Hematopoietic multipotent progenitor cell treated with erythropoietin and hydrocortisone succinate and interleukin-3 and kit ligand, for 6 days (in vitro differentiated cells): Measurements from ENCODE around the gene FARP1.
"Not testable (repeated sequence)": the region's sequence is repeated elsewhere in the genome, so short reads cannot be mapped to it uniquely, and the experiment has no call there.

Experiments used
- DNase-seq: peaks from one replicate; pipeline ENCODE4 v3.0.0-alpha.2; 2015

FARP1 gene

DNA sequence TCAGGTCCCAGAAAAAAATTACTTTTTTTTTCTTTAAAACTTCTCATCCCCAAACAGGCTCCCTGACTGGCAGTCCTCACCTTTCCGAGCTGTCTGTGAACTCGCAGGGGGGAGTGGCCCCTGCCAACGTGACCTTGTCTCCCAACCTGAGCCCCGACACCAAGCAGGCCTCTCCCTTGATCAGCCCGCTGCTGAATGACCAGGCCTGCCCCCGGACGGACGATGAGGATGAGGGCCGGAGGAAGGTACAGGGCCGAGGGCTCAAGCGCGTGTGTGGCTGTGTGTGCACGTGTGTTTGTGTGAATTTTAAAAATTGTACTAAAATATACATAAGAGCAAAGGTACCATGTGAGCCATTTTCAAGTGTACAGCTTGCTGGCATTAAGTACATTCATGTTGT is 266.4 kb downstream of the FARP1 start:
- no peak for DNase-seq

DNA sequence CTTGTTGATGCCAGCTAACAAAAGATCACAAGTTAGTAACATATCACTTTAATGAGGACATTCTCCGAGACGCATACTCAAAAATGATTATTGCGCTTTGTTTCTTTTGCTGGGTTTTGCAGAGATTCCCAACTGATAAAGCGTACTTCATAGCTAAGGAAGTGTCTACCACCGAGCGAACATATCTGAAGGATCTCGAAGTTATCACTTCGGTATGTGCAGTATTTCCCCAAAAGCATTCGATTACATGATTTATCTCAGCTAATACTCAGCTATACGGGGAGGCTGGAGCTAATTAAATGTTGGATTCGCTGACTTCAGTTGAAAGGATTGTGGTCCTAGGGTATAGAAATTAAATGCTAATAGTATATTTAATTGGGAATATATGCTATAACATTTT is 267.7 kb downstream of the FARP1 start:
- DNase-seq = no peak

DNA sequence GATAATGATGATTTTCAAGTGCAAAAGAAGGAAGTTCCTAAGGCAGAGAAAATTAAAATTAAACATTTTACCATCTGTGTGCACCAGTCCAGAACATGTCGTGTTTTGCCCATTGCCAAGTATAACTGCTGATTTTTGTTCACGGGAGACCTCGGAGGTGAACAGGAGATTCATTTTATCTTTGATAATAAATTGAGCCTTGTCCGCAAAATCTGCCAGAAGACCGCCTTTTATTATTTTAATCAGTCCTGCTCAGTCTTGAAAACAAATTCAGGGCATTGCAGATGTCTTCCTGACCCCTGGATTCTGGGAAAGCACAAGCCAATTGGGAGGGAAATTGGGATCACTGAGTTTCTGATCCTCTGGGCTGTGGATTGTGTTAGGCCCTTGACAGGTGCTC is 268.1 kb downstream of the FARP1 start:
- DNase-seq = no peak

DNA sequence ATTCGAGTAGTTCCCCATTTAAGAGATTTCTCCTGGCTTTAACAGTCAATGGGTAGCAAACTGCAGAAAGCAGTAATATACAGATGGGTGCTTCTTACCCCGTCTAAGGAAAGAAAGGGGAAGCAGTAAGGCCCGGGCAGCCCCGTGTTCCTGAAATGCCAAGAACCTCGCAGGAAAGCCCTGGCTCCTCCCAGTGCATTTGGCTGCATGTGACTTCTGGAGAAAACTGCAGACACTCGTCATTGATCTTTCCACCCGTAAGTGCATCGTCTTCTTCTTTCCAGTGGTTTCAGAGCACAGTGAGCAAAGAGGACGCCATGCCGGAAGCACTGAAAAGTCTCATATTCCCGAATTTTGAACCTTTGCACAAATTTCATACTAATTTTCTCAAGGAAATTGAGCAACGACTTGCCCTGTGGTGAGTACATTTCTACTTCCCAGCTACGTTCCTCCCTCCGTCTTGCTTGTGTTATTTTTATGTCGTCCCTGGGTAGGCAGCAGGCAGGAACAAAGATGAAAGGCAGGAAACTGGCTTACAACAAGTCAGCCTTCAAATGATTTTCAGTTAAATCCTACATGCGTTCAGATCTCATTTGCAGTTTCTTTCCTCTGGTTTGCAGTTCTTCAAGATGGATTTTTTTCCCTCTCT is 268.8 kb downstream of the FARP1 start:
- no peak for DNase-seq

DNA sequence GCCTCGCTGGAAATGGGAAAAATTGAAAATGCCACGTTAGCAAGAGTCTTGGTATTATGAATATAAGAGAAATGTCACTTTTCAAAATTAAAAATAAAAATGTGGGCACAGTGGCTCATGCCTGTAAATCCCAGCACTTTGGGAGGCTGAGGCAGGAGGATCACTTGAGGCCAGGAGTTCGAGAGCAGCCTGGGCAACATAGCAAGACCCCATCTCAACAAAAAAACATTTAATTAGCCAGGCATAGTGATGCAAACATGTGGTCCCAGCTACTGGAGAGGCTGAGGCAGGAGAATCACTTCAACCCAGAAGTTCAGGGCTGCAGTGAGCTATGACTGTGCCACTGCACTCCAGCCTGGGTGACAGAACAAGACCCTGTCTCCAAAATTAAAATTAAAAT is 270.4 kb downstream of the FARP1 start:
- DNase-seq = not testable (repeated sequence)

DNA sequence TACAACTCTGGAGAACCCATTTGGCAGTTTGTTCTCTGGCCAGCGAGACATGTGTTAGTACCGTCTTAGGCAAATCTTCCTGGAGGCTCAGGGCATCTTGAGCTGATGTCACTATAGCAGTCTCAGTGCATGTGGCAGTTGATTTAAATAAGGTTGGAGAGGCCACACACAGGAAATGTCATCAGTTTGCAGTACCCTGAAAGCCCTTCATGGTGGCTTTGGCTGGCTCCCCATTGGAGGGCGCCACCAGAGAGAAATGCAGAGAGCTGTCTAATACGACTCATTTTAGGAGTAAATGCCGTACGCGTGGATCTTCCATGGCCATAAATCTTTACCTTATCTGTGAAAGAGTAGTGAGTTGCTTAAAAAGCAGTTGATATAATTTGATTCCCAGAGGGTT is 270.9 kb downstream of the FARP1 start:
- no peak for DNase-seq

DNA sequence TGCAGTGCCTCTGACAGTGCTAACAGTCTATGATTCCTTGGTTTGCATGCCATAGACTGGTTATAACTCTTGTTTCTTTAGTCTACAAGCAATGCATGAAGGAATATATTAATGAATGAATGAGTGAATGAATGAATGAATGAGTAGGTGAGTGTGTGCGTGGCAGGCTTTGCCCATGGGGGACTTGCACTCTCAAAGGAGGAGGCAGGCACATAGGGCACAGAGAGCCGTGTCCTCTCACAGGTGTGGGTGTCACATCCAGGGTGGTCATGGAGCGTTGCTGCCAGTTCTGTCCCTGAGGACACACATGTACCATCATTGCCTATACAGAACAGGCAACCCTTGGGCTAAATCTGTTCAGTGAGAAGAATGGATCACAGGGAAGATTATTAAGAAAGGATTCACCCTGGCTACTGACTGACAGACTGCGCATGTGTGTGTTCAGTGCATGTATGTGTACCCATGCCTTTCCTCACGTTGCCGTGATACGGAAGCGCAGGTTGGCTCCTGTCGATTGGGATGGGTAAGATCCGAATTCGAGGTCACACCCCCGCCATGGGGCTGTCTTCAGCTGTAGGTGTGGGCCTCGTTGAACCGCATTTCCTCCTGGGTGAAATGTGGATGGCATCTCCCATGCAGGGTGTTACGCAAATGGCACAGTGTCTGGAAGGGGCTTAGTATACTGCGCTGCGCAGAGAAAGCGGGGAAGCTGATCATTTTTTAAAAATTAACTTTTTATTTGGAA is 272.6 kb downstream of the FARP1 start:
- no peak for DNase-seq

DNA sequence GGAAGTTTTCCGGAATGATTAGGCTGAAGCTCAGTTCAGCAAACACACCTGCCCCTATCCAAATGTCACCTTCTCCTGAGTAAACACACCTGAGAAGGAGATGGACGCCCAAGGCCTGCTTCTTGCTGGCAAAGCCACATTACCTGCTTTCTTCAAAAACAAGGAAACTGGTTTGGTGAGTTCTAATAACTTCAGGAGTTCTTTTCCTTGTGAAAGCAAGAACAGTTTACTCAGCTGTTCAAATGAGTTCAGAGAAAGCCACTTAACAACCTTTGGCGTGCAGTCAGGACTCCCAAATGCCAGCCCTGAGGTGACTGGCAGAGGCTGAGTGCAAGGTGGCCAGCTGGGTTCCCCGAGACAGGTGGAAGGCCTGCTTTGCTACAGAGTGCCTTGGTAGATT is 273.5 kb downstream of the FARP1 start:
- DNase-seq = no peak

DNA sequence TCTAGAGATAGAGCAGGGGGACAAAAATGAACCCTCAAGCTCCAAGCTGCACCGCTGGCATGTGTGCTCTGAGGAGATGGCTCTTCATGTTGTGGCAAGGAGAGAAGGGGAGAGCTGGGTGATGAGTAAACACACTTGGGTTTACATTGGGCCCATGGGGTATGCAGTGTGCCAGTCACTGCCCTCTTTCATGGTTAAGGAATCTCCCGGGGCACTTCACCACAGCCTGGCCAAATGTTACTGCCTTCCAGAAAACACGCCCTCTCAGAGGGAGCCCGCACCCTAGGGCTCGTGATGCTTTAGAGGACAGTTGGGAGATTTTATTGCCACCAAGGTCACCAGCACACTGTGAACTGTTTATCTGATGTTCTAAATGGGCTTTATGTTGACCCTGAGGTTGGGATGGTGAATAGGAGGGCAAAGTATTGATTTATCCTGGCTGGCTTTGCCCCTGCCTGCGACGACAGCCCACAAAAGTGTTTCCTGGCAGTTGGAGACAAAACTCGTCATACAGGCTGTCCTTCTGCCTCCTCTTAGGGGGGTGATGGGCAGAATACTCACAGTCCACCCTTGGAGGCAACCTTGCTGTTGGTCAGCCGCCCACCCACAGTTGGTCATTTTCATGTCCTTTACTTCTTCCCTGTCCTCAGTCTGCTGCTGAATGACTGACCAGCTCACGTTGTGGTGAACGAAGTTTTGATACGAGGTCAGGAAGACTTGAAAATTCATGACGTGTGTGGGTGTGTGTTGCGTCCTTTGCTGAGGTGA is 277.1 kb downstream of the FARP1 start:
- DNase-seq = no peak

DNA sequence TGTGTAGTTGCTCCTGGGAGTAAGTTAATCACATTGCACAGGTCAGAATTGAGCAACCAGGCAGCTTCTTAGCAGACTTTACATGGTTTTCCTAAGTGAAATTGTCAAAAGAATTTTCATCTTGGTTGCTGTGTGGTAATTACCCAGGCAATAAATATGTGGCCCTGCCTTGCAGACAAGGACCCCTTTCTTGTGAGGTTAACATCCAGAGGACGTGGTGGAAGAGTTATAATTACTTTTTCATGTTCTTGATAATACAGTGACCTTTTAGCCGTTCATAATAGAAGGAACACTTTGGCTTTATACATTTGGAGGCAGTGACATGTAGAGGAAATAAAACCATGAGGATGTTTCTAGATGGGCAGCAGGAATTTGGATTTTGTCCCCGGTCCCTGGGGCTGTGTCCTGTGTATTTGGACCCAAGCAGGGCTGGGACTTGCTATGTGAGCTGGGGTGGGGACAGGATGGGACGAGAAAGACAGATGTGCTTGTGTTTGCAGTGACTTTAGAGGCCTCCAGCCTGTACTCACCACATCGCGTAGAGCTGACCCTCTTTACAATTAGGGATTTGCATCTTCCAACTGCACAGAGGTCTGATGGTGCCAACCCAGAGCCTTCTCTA is 277.8 kb downstream of the FARP1 start:
- DNase-seq = no peak

DNA sequence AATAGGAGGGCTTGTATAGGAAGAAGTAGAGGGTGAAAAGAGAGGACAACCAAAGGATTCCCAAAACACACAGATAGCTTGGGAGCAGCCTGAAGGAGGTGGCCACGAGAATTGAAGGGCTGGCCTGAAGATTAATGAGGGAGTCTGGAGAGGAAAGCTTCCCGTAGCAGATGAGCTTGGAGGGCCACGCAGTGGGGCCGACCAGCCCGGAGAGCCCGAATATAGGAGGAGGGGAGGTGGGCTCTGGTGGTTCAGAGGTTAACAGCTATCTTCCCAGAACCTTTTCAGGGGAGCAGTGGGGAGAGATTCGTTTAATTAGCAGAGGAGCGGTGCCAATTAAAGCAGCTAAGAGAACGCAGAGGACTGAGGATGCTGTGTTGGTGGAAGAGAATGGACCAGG is 279.2 kb downstream of the FARP1 start:
- no peak for DNase-seq

DNA sequence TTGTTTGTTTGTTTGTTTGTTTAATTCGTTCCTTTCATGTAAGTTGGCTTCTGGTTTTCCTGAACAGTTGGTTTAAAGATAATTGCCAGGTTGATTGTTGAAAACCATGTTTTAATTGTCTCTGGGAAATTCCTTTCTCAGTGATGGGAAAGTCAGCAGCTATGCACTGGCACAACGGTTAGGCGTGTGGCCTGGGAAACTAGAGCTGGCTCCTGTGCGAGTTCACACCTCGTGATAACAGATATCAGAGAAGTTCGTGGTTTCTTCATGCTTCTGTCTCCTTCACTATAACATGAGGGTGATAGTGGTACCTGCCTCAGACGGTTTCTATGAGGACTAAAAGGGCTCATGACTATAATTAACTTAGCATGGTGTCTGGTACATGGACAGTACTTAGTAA is 280.5 kb downstream of the FARP1 start:
- DNase-seq = no peak

DNA sequence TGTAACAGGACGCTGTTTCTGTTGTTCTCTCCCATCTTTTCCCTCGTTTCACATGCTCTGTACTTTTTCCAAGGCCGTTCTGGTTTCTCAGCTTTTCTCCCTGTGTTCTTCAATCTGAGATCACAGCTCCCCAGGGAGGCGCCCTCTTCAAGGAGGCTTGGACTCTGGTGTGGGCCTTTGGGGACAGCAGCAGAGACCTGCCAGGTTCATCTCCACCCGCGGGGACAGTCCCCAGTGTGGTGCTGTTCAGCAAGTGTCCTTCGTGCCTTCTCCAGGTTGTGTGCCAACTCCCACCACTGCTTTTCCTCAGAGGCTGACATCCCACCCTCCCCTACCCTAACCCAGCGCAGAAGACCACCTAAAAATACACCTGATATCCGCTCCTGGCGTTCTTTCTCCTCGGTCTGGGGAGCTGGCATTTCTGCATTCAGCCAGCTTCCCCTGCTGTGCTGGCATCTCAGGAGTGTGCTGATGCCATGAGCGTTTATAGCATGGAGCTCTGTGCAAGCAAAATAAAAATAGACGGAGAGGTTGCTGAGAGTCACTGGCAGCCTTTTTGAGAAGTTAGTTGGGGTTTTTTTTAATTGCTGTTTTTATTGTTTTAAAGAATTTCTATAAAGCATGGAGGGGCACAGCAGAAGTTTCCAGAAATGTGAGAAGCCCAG is 284.6 kb downstream of the FARP1 start:
- no peak for DNase-seq

DNA sequence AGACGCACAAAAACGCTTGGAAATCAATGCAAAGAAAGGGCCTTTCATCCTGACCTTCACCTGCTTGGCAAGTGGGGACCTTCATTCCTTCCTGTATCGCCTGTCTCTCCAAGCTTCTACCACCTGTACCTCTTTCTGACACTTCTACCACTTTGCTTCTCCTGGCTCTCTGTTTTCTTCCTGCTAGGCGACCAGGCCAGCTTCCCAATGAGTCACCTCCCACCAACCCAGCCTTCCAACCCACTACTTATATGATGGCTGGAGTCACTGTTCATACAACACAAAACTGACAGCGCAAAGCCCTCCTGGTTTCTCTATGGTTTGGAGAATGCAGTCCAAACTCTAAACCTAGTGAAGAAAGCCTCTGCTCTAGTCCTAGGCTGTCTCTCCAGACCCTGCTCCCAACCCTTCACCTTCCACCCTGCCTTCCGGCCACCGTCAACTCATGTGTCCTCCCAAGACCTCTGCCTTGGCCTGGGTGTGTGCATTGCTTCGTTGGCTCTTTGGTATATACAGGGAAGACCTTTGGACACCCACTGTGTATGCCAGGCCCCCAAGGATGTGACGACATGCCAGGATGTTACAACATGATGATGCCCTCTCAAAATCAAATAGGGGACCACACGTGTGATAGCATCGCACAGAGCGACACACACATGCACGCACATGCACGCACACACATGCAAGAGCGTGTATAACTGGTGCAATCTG is 285.5 kb downstream of the FARP1 start:
- DNase-seq = no peak

DNA sequence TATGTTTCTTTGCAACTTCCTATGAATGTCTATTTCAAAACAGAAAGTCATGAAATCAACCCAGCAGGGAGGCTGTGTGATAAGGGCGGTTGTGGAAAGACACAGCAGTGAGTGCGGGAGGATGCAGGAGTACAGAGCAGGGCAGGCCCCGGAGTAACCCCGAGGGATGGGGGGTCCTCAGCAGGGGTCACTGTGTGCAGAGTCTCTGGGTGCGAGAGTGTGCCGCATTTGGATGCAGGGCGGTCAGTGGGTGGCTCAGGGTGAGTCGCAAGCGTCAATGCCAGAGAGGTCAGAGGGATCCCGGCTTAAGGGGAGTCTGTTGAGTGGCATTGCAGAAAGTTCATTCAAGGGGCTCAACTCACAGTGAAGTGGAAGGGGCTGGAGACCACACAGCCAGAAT is 286.2 kb downstream of the FARP1 start:
- no peak for DNase-seq

DNA sequence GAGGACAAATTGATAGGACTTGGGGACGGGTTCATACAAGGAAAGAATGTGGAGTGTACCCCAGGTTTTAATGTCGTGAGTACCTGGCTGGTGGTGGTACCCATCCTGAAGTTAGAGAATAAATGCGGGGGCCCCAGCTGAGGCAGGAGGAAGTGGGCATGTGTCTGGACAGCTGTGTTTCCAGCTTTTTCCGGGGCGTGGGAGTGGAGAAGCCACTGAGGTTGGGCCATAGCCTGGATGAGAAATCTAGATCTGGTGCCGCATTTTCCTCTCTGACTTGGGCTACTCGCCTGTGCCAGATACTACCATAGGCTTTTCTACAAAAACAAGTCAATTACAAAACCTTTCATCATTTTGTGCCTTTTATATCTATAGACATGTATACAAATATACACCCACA is 286.6 kb downstream of the FARP1 start:
- no peak for DNase-seq

DNA sequence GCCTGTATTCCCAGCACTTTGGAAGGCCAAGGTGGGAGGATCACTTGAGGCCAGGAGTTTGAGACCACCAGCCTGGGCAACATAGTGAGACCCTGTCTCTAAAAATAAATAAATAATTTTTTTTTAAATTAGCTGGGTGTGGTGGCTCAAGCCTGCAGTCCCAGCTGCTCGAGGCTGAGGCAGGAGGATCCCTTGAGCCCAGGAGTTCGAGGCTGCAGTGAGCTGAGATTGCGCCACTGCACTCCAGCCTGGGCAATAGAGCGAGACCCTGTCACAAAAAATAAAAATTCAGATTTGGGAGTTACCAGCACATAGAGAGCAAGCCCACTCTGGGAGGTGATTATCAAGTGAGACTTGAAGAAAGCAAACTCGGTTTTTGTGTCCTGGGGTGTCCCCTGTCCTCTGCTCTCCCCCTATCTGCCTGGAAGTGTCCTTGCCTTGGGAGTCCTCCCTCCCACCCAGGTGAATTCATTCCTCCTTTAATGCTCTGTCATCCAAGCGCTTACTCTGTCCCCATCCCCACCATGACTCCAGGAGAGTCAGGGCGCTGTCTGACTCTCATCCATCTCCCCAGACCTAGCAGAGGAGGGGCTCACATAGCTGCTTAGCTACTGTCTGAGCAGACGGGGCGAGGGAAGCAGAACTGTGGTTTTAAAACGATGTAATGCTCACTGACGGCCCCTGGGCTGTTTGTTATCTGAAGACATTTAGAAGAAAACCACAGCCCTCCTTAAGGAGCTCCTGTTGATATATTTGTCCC is 287.3 kb downstream of the FARP1 start:
- DNase-seq = no peak

DNA sequence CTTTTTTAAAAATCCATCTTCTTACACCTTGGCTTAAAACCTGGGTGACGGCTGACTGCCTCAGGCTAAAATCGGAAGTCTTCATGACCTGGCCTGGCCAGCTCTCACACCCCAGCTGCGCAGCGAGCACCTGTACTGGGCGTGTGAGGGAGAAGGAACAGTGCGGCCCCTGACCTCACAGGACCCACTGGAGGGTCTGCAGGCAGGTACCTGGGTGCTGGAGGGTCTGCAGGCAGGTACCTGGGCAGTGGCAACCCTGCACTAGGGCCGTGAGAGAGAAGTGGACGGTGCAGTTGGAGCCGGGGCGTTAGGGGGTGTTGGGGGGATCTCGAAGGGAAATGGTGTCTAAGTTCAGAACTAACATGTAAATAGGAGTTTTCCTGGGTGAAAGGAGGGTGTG is 289.7 kb downstream of the FARP1 start:
- no peak for DNase-seq

DNA sequence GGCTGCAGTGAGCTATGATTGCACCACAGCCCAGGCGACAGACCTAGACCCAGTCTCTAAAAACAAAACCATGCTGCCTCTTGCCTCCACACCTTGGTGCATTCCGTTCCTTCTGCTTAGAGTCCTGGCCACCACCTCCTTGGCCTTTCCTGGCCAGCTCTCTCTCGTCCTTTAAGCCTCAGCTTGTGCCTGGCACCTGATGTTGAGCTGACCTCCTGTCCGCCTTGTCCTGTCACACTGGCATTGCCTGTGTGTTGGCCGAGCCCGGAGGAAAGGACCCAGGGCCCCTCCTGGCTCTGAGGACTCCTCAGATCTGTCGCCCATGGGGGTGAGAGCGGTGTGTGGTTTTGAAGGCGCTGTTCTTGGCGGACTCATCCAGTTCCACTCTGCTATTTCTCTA is 290.8 kb downstream of the FARP1 start:
- no peak for DNase-seq

DNA sequence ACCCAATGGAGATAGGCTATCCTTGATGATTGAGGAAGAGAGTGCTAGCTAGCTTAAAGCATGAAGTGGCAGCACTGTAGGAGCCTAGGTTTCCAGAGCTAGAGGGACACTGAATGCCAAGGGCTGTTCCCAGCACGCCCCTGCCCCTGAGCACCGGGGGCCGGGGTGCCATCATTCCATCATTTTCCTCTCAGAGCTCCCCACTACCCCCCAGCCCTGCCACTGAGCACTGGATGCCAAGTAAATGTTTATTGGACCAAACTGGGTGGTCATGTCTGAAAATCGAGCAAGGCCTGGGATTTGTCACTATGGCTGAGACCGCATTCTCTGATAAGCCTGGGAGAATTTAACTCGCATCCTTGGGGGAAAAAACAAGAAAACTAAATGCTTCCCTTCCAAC is 291.2 kb downstream of the FARP1 start:
- no peak for DNase-seq

DNA sequence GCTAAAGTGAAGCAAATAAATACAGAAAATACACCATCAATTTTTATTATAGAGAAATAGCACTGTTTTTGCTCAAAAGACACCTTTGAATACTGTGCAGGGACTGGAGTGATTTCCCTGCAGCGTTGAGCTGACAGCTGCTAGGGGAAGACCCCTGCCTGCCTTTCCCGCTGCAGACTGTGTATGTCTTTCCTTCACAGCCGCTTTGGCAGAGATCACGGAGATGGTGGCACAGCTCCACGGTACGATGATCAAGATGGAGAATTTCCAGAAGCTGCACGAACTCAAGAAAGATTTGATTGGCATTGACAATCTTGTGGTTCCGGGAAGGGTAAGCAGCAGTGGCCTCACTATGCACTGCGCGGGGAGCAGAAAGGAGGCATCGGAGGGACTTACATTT is 292.5 kb downstream of the FARP1 start:
- DNase-seq = no peak
